CD14-positive monocyte (primary cell): Measurements from ENCODE around the gene C3orf70. TPM values are rescaled to one million over a fixed set of nuclear protein-coding genes. Genes with fewer than 3 reads are reported as not detected.

Experiments used
- DNase-seq, 3 donors: peaks; one replicate each; pipeline ENCODE4 v3.0.0-alpha.2; 2011 to 2022
- H2AFZ ChIP-seq: 2 replicates; pipeline ENCODE4 v1.6.0; 2012; ENCODE audit warnings: mild to moderate bottlenecking, low read depth, low read length, inconsistent platforms; ENCODE audit not compliant: insufficient read depth, poor library complexity, severe bottlenecking
- H3K27ac ChIP-seq, 2 donors: 1 replicate in 1 of 2; 2 replicates in 1 of 2; pipeline ENCODE4 v1.5.1; 2012 to 2013; ENCODE audit warnings: low read length in 2 of 2, control low read depth in 1 of 2, inconsistent platforms in 1 of 2, low read depth in 1 of 2, mild to moderate bottlenecking in 1 of 2
- H3K27me3 ChIP-seq, 2 donors: one replicate each; pipeline versions ENCODE4 v1.6.0 to v1.6.1; 2011 to 2013; ENCODE audit warnings: low read length in 2 of 2; ENCODE audit not compliant: control insufficient read depth in 2 of 2, insufficient read depth in 2 of 2
- H3K36me3 ChIP-seq, 2 donors: replicated peaks in 1 of 2; 1 replicate in 1 of 2; 2 replicates in 1 of 2; pipeline versions ENCODE4 v1.5.1 to v1.6.1; 2012 to 2013; ENCODE audit warnings: low read length in 2 of 2, control low read depth in 1 of 2, inconsistent platforms in 1 of 2, mild to moderate bottlenecking in 1 of 2; ENCODE audit not compliant: insufficient read depth in 2 of 2, control insufficient read depth in 1 of 2
- H3K4me1 ChIP-seq, 2 donors: 1 replicate in 1 of 2; 2 replicates in 1 of 2; pipeline versions ENCODE4 v1.5.1 to v1.6.1; 2012 to 2013; ENCODE audit warnings: low read length in 2 of 2, control low read depth in 1 of 2, inconsistent platforms in 1 of 2, mild to moderate bottlenecking in 1 of 2, moderate library complexity in 1 of 2; ENCODE audit not compliant: insufficient read depth in 2 of 2, control insufficient read depth in 1 of 2
- H3K4me2 ChIP-seq: replicated peaks from 2 replicates; pipeline ENCODE3; 2012; ENCODE audit warnings: low read length, moderate library complexity, mild to moderate bottlenecking; ENCODE audit not compliant: poor library complexity, severe bottlenecking; ENCODE audit errors: extremely low read depth
- H3K4me3 ChIP-seq, 3 experiments: fragments of 200-600 bp in 1 of 3; sonication (generic) in 1 of 3; replicated peaks in 1 of 3; 1 replicate in 2 of 3; 2 replicates in 1 of 3; pipeline ENCODE4 v1.5.1; 2011 to 2013; ENCODE audit warnings: low read length in 3 of 3, mild to moderate bottlenecking in 3 of 3, control low read depth in 2 of 3, low read depth in 2 of 3, inconsistent platforms in 1 of 3, moderate library complexity in 1 of 3
- H3K79me2 ChIP-seq: 2 replicates; pipeline ENCODE4 v1.6.0; 2012; ENCODE audit warnings: mild to moderate bottlenecking, control low read depth, inconsistent platforms, low read length, moderate library complexity; ENCODE audit not compliant: insufficient read depth
- H3K9ac ChIP-seq: 2 replicates; pipeline ENCODE4 v1.6.0; 2017; ENCODE audit warnings: low read length, mild to moderate bottlenecking; ENCODE audit not compliant: insufficient read depth, poor library complexity, severe bottlenecking
- H3K9me3 ChIP-seq, 2 donors: replicated peaks in 1 of 2; 1 replicate in 1 of 2; 2 replicates in 1 of 2; pipeline versions ENCODE4 v1.5.1 to v1.6.1; 2012 to 2013; ENCODE audit warnings: low read length in 2 of 2, control low read depth in 1 of 2; ENCODE audit not compliant: control insufficient read depth in 1 of 2, insufficient read depth in 1 of 2
- H4K20me1 ChIP-seq: 2 replicates; pipeline ENCODE4 v1.6.0; 2012; ENCODE audit warnings: mild to moderate bottlenecking, low read length, control low read depth, moderate library complexity; ENCODE audit not compliant: insufficient read depth
- H3K27ac Mint-ChIP-seq, 7 donors: one replicate each; pipeline ENCODE4 v1.8.0; 2020; ENCODE audit warnings: mild to moderate bottlenecking in 7 of 7, mixed read lengths in 7 of 7, moderate library complexity in 6 of 7, inconsistent platforms in 2 of 7
- H3K27me3 Mint-ChIP-seq, 3 donors: one replicate each; pipeline ENCODE4 v1.8.0; 2021 to 2022; ENCODE audit warnings: low read depth in 3 of 3, mild to moderate bottlenecking in 3 of 3, mixed read lengths in 3 of 3, moderate library complexity in 3 of 3, inconsistent platforms in 1 of 3
- H3K36me3 Mint-ChIP-seq, 2 donors: one replicate each; pipeline ENCODE4 v1.8.0; 2020; ENCODE audit warnings: mixed read lengths in 2 of 2, inconsistent platforms in 1 of 2, mild to moderate bottlenecking in 1 of 2
- H3K4me1 Mint-ChIP-seq: one replicate; pipeline ENCODE4 v1.8.0; 2020; ENCODE audit warnings: mild to moderate bottlenecking, mixed read lengths
- H3K4me3 Mint-ChIP-seq, 2 donors: one replicate each; pipeline ENCODE4 v1.8.0; 2020; ENCODE audit warnings: mild to moderate bottlenecking in 2 of 2, mixed read lengths in 2 of 2, moderate library complexity in 1 of 2
- H3K9me3 Mint-ChIP-seq, 7 donors: one replicate each; pipeline ENCODE4 v1.8.0; 2020 to 2022; ENCODE audit warnings: mixed read lengths in 7 of 7, mild to moderate bottlenecking in 6 of 7, moderate library complexity in 6 of 7, inconsistent platforms in 2 of 7
- CTCF ChIP-seq: fragments of 200-600 bp; IDR thresholded peaks from one replicate; pipeline ENCODE4 v1.8.0; 2022; ENCODE audit warnings: antibody characterized with exemption, mild to moderate bottlenecking
- WGBS: methylation state at CpG from one replicate; pipeline ENCODE4 v1.1.5; 2013; ENCODE audit warnings: missing lambda C conversion rate; ENCODE audit not compliant: insufficient coverage; 5-methylcytosine and 5-hydroxymethylcytosine counted together
- intact Hi-C, 2 donors: fragments of 100-400 bp; cut with micrococcal nuclease; formaldehyde crosslinking; loops; one replicate each; pipeline versions ENCODE4 v1.15.0 to v1.15.1; 2023
- polyA plus RNA-seq, 3 donors: library from polyadenylated mRNA; depleted of rRNA in 1 of 3; unstranded in 2 of 3; stranded (reverse) in 1 of 3; fragments of 300-500 nt in 2 of 3; fragments of >200 nt in 1 of 3; fragmentation: Illumina TruSeq in 2 of 3; gene quantifications; 1 replicate in 2 of 3; 2 replicates in 1 of 3; pipeline ENCODE4 v1.2.3, GENCODE V29; 2012 to 2021

Gene C3orf70
- polyA plus RNA-seq, 3 donors, result 0.01 to 0.08 TPM; not detected in 1

GRCh38 chr3:185063431-185063830, 89.4 kb downstream of the C3orf70 start:
- no peak overlapping the region for H3K4me2 ChIP-seq

GRCh38 chr3:185062191-185062590, 90.7 kb downstream of the C3orf70 start:
- peaks cover 4 to 21% of the 10 kb centered on the region in 2 donors for H3K4me1 ChIP-seq
- no peak overlapping the region for H3K4me3 ChIP-seq
- Mint-ChIP-seq H3K27me3 (peaks cover 0 to 5% (median 2%) of the 10 kb centered on the region in 3 donors), H3K4me1 (peaks cover 21% of the 10 kb centered on the region), H3K9me3 (peaks cover 28 to 52% (median 33%) of the 10 kb centered on the region in 7 donors), H3K27ac (no peak overlapping the region), H3K36me3 (peaks cover 0 to 6% of the 10 kb centered on the region in 2 donors), H3K4me3 (no peak overlapping the region)
- intact Hi-C loops, result no loop called here
- H3K79me2 ChIP-seq, result no peaks in the 10 kb centered on the region
- H3K36me3 ChIP-seq, result no peaks in the 10 kb centered on the region
- H3K27me3 ChIP-seq, result no peaks in the 10 kb centered on the region
- no peak overlapping the region for H3K9ac ChIP-seq
- no peak for TF ChIP-seq CTCF
- no peak for DNase-seq
- no peak overlapping the region for H3K4me2 ChIP-seq
- peaks cover 14 to 20% of the 10 kb centered on the region in 2 donors for H3K9me3 ChIP-seq
- H3K27ac ChIP-seq, result no peak overlapping the region
- no peak overlapping the region for H2AFZ ChIP-seq
- H4K20me1 ChIP-seq, result no peaks in the 10 kb centered on the region

More at GRCh38 chr3:185063431-185063830, 89.4 kb downstream of the C3orf70 start:
- no peaks in the 10 kb centered on the region for H3K79me2 ChIP-seq
- WGBS, result no CpG with 5 or more reads among the region's 3 CpGs
- no peak overlapping the region for H3K4me3 ChIP-seq
- peaks cover 4 to 21% of the 10 kb centered on the region in 2 donors for H3K4me1 ChIP-seq
- H3K9me3 Mint-ChIP-seq, result peaks cover 22 to 41% (median 27%) of the 10 kb centered on the region in 7 donors
- peaks cover 0 to 7% (median 2%) of the 10 kb centered on the region in 3 donors for H3K27me3 Mint-ChIP-seq
- no peak overlapping the region for H2AFZ ChIP-seq
- H3K27ac ChIP-seq, result no peak overlapping the region
- no peak overlapping the region for H3K27ac Mint-ChIP-seq
- DNase-seq, result no peak
- H3K36me3 Mint-ChIP-seq, result peaks cover 0 to 4% of the 10 kb centered on the region in 2 donors
- H3K9ac ChIP-seq, result no peak overlapping the region
- TF ChIP-seq CTCF, result no peak
- H3K9me3 ChIP-seq, result peaks cover 14 to 16% of the 10 kb centered on the region in 2 donors
- no peak overlapping the region for H3K4me3 Mint-ChIP-seq
- H3K36me3 ChIP-seq, result no peaks in the 10 kb centered on the region
- H4K20me1 ChIP-seq, result no peaks in the 10 kb centered on the region
- H3K4me1 Mint-ChIP-seq, result peaks cover 21% of the 10 kb centered on the region
- no peaks in the 10 kb centered on the region for H3K27me3 ChIP-seq
- intact Hi-C loops, result no loop called here
